Measurements from ENCODE around the gene DIPK1C.

Gene DIPK1C

DNA sequence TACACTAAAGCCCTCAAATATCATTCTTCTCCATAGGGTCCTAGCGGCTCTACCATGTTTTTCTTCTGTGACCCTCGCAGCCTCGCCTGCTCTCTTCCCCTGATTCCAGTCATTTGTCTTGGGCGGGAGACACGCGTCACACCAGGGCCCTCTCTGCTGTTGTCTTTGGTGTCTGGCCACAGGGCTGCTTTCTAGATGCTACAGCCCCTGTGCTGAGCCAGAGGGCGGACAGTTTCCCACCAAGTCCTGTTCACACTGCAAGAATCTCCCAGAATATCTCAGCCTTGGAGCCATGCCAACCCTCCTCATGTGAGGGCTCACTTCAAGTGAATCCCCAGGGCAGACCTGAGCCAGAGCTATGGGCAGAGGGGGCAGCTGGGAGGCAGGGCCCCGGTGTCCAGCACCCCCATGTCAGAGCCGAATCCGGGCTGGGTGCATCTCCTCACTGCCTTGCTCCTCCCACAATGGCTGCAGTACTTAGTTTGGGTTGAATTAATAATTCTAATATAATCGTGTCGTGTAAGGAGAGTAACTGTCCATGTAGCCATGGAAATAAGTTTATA lies 42.1 kb downstream of the DIPK1C start:
- no peak for DNase-seq

DNA sequence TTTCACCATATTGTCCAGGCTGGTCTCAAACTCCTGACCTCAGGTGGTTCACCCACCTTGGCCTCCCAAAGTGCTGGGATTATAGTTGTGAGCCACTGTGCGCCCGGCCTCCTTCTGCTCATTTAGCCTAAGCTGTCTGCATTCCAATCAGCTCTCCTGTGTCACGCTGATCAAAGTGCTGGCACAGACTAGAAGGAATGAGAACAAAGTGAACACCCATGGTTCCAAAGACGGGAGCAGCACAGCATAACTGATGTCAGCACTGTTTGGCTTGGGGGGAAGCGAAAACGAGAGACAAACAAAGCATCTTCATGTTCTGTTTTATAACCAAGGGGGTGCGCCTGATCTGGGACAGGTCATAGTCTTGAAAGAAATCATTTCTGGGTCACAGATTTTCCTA lies 43.3 kb downstream of the DIPK1C start:
- no peak for DNase-seq

DNA sequence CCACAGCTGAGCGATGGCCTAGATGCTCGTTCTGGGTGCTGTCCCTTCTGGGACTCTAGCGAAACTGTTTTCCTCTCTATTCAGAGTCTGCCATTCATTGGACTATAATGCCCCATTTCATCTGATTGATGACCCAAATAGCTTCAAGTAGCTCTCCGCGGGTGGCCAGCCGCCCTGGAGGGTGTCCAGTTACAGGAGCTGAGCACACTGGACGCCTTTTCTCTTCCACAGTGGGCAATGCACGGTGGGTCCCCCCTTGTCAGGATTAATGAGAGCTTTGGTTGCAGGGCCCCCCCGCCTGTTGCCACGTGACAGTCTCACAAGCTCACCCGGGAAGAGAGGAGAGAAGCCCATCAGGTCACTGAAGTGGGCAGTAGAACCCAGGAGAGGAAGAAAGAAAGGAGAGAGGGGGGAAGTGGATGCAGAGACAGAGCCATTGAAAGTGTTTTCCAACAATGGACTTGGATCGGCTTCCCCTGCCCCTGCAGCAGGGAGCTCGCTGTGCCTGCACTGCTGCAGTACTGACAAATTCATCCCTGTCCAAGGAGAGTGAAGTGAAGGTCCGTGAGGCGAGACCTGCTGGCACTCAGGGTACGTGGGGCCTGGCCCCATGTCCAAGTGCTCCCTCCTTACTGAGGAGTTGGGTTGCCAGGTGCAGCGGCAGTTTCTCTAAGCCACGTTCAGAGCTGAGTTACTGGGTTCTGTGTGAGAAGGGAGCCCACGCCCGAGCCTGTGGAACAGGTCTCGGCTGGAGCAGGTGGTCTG lies 44.8 kb downstream of the DIPK1C start:
- no peak for DNase-seq

DNA sequence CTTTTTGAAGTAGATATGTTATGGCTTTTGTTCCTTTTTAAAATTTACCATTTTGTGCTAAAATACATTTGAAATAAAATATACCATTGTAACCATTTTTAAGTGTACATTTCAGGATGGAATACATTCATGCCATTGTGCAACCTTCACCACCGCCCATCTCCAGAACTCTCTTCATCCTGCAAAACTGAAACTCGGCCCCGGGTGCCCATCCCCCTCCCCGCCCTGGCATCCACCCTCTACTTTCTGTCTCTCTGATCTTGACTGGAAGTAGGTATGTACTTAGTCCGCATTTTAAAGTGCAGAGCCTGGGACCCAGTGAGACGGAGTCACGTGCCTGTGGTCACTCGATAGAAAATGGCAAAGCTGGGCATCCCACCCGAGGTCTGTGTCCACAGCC lies 45.6 kb downstream of the DIPK1C start:
- no peak for DNase-seq

DNA sequence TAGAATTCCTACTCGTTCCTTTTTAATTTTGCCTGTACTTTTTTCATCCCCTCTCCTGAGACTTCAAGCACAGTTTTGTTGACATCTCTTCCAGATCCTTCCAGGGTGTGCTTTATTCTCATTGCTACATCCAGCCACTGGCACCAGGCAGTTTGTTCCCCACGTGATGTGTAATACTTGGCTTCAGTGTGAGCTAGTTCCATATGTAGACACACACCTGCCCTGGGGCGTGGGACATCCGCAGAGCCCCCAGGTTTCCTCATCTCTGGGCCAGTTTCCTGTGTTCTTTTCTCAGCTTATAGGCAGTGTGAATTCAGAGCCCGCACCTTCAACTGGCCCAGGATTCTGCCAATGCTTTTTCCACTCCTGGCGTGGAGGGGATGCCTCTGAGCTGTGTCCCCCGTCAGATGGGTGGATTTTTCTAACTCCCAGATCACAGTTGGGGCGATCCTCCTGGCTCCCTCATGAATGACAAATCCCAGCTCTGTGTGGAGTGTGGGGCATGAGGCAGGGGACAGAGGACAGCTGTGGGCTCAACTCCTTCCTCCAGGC lies 46.6 kb downstream of the DIPK1C start:
- no peak for DNase-seq

DNA sequence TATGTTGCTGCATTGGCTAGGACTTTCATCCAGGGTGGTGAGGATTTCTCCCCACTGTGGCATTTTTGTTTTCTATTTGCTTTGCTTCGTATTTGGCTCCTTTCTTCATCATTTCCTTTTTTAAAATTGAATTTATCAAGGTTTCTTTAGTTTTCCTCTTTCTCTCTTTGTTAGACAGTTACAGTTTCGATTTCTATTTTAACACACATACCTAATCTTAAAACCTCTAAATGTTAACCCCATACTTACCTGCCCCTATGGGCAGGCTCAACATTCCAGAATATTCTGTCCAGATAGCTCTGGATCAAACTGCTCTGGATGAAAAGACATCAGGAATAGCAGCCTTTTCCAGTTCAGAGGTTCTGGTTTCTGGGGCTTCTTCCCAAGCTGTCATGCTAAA lies 49.2 kb downstream of the DIPK1C start:
- no peak for DNase-seq

DNA sequence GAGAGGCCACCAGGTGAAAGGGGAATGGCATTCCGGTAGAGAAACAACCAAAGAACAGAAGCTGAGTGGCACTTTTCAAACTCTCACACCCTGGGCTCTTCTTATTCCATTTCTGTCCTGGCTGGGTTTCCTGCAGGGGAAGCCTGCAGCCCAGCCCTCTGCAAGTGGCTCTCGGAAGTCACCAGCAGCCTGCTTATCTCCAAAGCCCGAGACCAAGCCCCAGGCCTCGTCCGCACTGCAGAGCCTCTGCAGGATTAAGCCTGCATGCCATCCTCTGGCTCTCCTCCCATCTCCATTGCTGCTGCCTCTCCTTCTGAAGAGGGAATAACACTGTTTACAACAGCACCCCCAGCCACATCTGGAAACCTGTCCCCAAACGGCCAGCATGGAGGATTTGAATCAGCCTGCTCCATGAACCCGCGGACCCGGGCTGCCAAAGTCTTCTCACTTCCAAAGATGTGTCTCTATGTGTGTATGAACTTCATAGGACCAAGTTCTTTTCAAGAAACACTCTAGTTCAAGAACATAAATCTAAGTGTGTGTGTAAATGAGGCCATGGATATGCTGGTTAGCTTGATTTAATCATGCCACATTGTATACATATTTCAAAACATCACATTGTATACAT lies 54.2 kb downstream of the DIPK1C start:
- no peak for DNase-seq

DNA sequence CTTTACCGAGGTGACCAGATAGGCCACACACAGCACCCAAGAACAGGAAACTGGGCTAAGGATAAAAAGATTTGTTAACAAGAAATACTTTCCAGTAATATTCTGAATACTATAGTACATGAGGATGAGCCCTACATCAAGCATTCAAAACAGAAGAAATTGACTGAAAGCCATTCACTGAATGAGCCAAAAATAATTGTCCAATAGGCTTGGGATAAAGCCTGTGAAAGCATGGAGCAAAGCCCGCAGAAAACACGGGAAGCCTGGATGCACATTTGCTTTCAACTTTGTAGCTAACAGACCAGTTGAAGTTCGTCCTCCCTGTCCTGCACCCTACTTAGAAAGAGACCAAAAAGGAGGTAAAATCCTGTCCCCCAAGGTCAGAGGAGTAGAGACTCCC lies 56.3 kb downstream of the DIPK1C start:
- no peak for DNase-seq

DNA sequence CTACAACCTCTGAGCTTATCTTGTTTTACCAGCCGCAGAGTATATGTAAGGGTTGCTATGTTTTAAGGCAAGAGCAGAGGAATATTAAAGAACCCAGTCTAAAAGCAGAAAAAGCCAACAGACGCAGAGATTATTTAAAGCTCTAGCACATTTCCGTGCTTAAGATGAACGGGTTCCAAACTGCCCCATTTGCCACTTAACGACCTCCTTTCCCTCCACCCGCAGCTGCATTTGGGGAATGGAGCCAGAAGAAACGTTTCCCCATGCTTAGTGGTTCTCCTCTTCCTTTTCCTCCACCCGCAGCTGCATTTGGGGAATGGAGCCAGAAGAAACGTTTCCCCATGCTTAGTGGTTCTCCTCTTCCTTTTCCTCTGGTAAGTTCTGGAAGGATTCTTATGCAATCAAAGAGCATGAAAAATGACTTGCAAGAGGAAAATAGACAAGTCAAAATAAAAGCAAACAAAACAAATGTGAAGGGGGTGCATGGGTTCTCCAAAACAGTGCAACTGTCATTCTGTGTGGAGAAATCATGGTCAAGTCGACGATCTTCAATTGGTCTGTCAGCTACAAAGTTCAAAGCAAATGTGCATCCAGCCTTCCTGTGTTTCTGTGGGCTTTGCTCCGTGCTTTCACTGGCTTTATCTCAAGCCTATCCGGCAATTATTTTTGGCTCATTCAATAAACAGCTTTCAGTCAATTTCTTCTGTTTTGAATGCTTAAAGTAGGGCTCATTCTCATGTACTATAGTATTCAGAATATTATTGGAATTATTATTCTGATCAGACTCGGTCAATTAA lies 57.8 kb downstream of the DIPK1C start:
- DNase-seq, result no peak

DNA sequence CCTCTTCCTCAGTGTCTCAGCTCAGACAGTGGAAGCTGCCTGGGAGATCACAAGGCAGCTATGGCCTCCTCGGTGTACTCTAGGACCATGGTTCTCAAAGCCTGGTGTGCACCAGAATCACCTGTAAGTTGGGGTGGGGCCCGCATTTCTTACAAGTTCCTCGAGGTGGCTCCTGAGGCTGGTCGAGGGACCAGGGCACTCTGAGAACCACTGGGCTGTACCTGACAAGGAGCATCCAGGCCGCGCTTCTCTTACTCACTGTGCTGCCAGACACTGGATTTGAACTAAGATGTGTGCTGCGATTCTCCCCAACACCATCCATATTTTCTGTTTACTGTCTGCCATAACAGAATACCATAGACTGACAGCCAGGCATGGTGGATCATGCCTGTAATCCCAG lies 59.5 kb downstream of the DIPK1C start:
- no peak for DNase-seq

DNA sequence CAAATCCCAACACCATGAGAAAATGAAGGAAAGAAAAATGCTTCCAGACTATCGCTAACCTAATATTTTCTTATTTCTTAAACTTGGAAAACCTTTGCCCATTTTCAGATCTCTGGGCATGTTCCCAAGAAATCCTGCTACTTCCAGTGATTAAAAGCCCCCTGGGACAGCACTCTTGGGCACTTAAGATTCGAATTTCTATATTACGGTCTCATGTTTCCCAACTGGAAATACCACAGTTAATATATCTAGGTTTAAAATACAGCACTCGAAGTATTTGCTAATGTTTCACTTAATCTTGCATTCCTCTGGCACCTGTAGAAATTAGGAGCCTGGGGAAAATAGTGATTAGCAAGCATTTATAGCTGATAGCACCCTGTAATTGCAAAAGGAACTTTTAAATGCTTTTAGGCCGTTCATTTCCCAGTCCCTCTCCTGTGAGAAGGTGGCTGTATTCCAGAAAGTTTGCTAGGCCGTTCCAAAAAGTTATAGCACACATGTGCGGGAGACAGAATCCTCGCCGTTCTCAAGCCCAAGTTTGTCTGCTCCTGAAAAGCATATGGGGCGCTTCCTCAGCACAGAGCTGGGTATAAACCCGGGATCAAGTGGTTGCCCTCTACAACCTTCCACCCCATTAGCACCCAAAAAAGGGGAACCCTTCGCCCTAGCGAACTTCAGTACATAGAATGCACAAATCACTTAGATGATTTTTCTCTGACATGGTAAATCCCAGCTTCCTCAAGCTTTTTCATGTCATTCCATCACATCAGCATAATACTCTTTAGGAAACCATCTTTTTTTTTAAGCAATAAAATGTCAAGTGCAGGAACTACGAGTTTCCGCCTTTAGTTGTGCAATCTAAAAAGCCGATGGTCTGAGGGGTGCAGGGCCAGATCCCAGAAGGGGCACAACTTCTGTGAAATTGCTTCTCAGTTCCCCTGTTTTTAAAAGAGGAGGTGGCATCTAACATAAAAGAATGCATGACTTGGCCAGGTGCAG lies 60.6 kb downstream of the DIPK1C start:
- no peak for DNase-seq

DNA sequence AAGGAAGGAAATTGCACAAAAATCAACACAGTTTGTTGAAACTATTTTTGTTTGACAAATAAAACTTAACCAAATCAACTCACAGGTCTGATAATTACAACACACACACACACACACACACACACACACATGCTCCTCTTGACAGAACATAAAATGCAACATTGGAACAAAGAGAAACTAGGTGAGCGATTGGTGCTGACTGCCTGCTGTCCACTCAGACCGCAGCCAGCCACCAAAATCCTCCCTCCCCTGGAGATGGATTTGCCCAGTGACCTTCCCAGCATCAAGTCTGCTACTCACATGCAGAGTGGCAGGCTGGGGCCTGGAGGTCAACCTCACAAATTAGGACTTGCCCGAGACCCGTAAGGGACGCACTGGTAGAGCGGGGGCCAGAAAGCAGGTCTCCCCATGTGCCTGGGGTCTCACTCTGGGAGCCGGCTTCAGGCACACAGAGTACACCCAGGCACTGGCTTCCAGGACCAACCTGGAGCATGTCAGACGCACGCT lies 61.4 kb downstream of the DIPK1C start:
- no peak for DNase-seq

DNA sequence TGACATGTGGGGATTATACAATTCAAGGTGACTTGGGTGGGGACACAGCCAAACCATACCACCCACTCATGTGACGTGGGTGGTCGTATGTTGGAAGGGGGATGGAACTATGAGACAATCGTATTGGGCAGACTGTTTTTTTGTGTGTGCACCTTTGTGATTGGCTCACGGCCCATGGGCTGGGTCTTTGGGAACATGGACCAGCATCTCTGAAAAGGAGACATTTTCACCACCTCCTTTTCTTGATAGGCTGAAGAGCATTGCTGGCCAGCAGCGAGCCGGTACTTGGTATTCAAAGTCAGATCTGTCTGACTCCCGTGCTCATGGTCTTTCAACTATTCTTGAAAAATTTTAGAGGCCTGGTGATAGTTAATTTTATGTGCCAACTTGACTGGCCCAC lies 62.1 kb downstream of the DIPK1C start:
- DNase-seq, result no peak

DNA sequence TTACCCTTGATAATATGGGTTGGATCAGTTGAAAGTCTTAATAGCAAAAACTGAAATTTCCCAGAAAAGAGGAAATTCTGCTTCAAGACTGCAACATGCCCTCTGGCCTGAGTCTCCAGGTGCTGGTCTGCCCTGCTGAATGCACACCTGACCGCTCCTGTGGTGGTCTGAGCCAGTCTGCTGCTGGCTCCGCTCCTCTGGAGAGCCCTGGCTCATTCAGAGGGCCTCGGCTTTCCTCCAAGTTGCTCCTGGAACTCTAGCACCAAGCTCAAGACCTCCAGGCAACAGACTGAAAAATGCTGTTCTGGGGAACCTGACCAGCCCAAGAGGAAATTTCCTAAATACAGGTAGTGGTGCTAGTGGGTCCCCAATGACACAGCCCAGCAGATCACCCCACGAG lies 64.8 kb downstream of the DIPK1C start:
- DNase-seq, result no peak

DNA sequence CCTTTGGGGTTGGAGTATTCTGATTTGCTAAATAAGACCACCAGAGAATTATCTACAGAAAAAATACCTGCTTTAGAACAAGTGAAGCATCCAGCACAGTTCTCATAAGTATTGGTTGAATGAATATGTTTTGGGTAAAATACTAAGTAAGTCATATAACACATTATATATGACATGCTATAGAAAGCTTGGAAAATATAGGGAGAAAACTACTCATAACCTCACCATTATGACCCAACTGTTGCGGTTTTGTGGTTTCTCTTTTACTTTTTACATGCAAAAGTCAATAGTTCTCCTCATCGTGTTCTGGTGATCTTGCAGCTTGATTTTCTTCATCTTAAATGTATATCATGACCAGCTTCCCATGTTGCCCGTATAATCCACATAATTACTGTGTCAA lies 66.2 kb downstream of the DIPK1C start:
- no peak for DNase-seq

DNA sequence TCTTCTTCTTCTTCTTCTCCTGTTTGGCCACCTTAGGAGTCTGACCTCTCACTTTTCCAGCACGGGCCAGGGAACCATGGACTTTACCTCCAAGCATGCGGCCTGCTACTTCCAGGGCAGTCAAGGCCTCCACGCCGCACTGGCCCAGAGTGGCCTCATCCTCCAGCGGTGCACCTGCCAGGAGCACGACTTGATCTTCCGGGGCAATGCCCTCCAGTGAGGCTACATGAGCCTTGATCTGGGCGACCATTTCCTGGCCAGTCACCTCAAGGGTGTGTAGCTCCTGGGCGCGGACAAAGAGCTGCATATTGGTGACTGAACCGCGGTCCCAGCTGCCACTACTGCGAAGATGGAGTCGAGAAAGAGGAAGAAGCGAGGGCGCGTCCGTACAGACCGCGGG lies 67.1 kb downstream of the DIPK1C start:
- no peak for DNase-seq

DNA sequence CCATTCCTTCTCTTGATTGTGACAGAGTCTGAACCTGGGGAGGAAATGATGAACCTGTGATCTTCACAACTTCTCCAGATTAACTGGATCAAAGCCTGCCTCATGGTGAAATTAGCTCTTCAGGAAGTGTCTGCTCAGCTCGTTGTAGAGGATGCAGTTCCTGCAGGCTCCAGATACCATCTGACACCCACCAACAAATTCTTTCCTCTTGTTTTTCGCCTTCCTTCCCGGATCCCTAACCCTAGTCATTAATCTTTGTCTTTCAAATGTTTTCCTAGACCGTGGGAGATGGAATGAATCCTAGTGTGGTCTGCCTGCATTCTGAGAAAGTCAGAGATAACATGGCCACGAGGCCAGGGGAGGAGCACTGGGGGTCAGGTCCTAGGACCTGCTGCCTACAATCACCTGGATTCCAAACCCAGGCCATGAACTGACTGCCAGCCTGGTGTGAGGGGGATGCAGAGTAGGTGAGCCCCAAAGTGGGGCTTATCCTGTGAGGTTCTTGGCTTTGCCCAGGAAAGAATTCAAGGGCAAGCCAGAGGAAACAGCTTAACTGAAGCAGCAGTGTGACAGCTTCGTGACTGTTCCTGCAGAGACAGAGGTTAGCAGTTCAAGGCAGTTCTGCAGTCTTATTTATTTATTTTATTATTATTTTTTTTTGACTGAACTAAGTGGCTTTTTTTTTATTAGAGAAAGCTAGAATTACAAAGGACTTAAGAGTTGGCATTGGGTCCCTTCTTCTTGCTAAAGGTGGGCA lies 67.8 kb downstream of the DIPK1C start:
- DNase-seq, result no peak

DNA sequence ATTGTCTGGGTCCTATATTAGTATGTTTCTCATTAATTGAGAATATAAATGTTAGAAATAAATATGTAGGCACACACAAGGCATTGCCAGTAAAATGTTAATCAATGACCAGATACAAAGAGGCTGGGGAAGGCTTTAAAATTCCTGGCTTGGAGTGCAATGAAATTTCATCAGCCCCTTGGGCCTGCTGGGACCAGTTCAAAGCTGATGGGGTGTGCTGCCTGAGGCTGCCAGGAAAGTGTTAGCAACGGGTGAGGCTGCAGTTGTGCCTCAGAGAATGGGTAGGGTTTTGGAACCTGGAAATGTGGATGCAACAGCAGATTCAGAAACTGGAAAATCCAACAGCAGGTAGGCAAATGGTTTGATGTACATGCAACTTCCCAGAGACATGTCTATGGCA lies 68.9 kb downstream of the DIPK1C start:
- DNase-seq, result no peak

DNA sequence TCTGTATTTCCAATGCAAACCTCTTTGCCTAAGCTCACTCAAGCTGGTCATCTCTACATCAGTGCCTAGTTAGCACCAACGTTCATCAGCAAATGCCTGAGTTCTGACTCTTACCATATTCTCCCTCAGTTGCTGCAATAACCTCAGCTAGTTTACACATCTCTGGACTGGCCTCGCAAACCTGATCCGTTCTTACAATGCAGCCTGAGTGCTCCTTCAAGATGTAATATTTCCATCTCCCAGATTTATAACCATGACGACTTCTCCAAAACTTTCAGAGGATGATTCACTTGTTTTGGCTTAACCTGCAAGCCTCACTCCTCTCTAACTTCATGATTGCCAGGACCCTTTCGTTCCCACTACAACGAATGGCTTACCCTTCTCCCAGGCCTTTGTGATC lies 69.7 kb downstream of the DIPK1C start:
- DNase-seq, result no peak

Data from NCI-H1694 treated with DMSO at 0.1 percent for 48 hours (cell line).